Natural killer cell (primary cell): ENCODE results near the gene SMAD4. TPM values are rescaled to one million over a fixed set of nuclear protein-coding genes. Genes with fewer than 3 reads are reported as not detected.

Experiments
- ATAC-seq, 3 donors: fragments of 150-1000 bp in 2 of 3; fragments of 200-7000 bp in 1 of 3; cut with Tn5 transposase; 1 replicate in 1 of 3; 2 replicates in 2 of 3; pipeline ENCODE4 v1.10.0; 2021; ENCODE audit warnings: mild to moderate bottlenecking in 2 of 3, moderate library complexity in 2 of 3
- DNase-seq, 2 donors: peaks; one replicate each; pipeline versions ENCODE4 v3.0.0 to v3.0.0-alpha.2; 2013 to 2021; ENCODE audit warnings: mixed read lengths in 1 of 2
- H3K27ac ChIP-seq: one replicate; pipeline ENCODE4 v1.5.1; 2013; ENCODE audit warnings: mild to moderate bottlenecking, low read length
- H3K27me3 ChIP-seq: one replicate; pipeline ENCODE4 v1.6.1; 2013; ENCODE audit warnings: low read length; ENCODE audit not compliant: control insufficient read depth, insufficient read depth
- H3K36me3 ChIP-seq: one replicate; pipeline ENCODE4 v1.6.1; 2013; ENCODE audit warnings: low read length; ENCODE audit not compliant: control insufficient read depth, insufficient read depth
- H3K4me1 ChIP-seq: one replicate; pipeline ENCODE4 v1.6.1; 2013; ENCODE audit warnings: low read length; ENCODE audit not compliant: control insufficient read depth, insufficient read depth
- H3K4me3 ChIP-seq: one replicate; pipeline ENCODE4 v1.5.1; 2013; ENCODE audit warnings: low read length
- H3K9me3 ChIP-seq: one replicate; pipeline ENCODE4 v1.6.1; 2013; ENCODE audit warnings: low read length; ENCODE audit not compliant: control insufficient read depth, insufficient read depth
- H3K27ac Mint-ChIP-seq, 2 donors: one replicate each; pipeline ENCODE4 v1.8.0; 2022; ENCODE audit warnings: mild to moderate bottlenecking in 2 of 2, mixed read lengths in 2 of 2, moderate library complexity in 1 of 2
- H3K27me3 Mint-ChIP-seq, 2 donors: one replicate each; pipeline ENCODE4 v1.8.0; 2022; ENCODE audit warnings: low read depth in 2 of 2, mixed read lengths in 2 of 2
- H3K36me3 Mint-ChIP-seq: one replicate; pipeline ENCODE4 v1.8.0; 2022; ENCODE audit warnings: mixed read lengths
- H3K4me1 Mint-ChIP-seq, 2 donors: one replicate each; pipeline ENCODE4 v1.8.0; 2022; ENCODE audit warnings: mixed read lengths in 2 of 2
- H3K4me3 Mint-ChIP-seq: one replicate; pipeline ENCODE4 v1.8.0; 2022; ENCODE audit warnings: mild to moderate bottlenecking, moderate library complexity, mixed read lengths
- H3K9me3 Mint-ChIP-seq, 2 donors: one replicate each; pipeline ENCODE4 v1.8.0; 2022; ENCODE audit warnings: mixed read lengths in 2 of 2
- CTCF ChIP-seq: fragments of 200-600 bp; IDR thresholded peaks from one replicate; pipeline ENCODE4 v1.8.0; 2022; ENCODE audit warnings: antibody characterized with exemption
- WGBS: methylation state at CpG from one replicate; pipeline ENCODE4 v1.1.7; 2013; ENCODE audit warnings: missing lambda C conversion rate; ENCODE audit not compliant: insufficient coverage; 5-methylcytosine and 5-hydroxymethylcytosine counted together
- intact Hi-C: fragments of 100-400 bp; cut with micrococcal nuclease; formaldehyde crosslinking; loops from one replicate; pipeline ENCODE4 v1.14.2; 2022
- total RNA-seq, 4 donors: library from RNA; stranded (reverse); fragments of 120-200 nt in 1 of 4; gene quantifications; one replicate each; pipeline versions ENCODE4 v1.2.3 to v1.2.4, GENCODE V29; 2013 to 2022

The SMAD4 gene
- total RNA-seq, 3 donors from 2014 or later (not counting 1 experiment from before 2014, with no cell fraction given), result 63.4 to 92.7 (median 73.8) TPM

GRCh38 chr18:51120809-51121596 is 91.0 kb downstream of the SMAD4 start:
- Mint-ChIP-seq H3K4me3 (no peak overlapping the region), H3K9me3 (no peaks in the 10 kb centered on the region), H3K36me3 (no peaks in the 10 kb centered on the region), H3K27me3 (no peaks in the 10 kb centered on the region), H3K4me1 (peaks cover 0 to 10% of the 10 kb centered on the region in 2 donors), H3K27ac (no peak overlapping the region)
- Histone ChIP-seq H3K27me3 (no peaks in the 10 kb centered on the region), H3K27ac (no peak overlapping the region), H3K36me3 (no peaks in the 10 kb centered on the region), H3K4me3 (no peak overlapping the region), H3K4me1 (no peaks in the 10 kb centered on the region), H3K9me3 (peaks cover 4% of the 10 kb centered on the region)
- intact Hi-C loops, result no loop called here
- TF ChIP-seq CTCF, result no peak
- no peak for DNase-seq
- WGBS, result 95% methylated on average over 33 of the region's 33 CpGs
- no peak for ATAC-seq

- peaks cover 0 to 12% of the 10 kb centered on the region in 2 donors for H3K4me1 Mint-ChIP-seq
- WGBS, result 96% methylated on average over 4 of the region's 4 CpGs
- Histone ChIP-seq H3K4me3 (no peak overlapping the region), H3K27ac (no peak overlapping the region), H3K9me3 (peaks cover 4% of the 10 kb centered on the region), H3K4me1 (no peaks in the 10 kb centered on the region), H3K36me3 (no peaks in the 10 kb centered on the region), H3K27me3 (no peaks in the 10 kb centered on the region)
- TF ChIP-seq CTCF, result no peak
- intact Hi-C loops, result no loop called here
- H3K27me3 Mint-ChIP-seq, result no peaks in the 10 kb centered on the region
- DNase-seq (no peak), ATAC-seq (no peak)
- H3K27ac Mint-ChIP-seq, result no peak overlapping the region
- H3K36me3 Mint-ChIP-seq, result no peaks in the 10 kb centered on the region
- H3K9me3 Mint-ChIP-seq, result no peaks in the 10 kb centered on the region
- no peak overlapping the region for H3K4me3 Mint-ChIP-seq
Measured at GRCh38 chr18:51121597-51121857, 91.5 kb downstream of the SMAD4 start.

- Histone ChIP-seq H3K27ac (no peak overlapping the region), H3K36me3 (no peaks in the 10 kb centered on the region), H3K4me3 (no peak overlapping the region), H3K4me1 (no peaks in the 10 kb centered on the region), H3K9me3 (peaks cover 4% of the 10 kb centered on the region), H3K27me3 (no peaks in the 10 kb centered on the region)
- Mint-ChIP-seq H3K27ac (no peak overlapping the region), H3K4me1 (peaks cover 0 to 12% of the 10 kb centered on the region in 2 donors), H3K9me3 (no peaks in the 10 kb centered on the region), H3K4me3 (no peak overlapping the region), H3K27me3 (no peaks in the 10 kb centered on the region), H3K36me3 (no peaks in the 10 kb centered on the region)
- no peak for TF ChIP-seq CTCF
- no peak for DNase-seq
- WGBS, result 95% methylated on average over 15 of the region's 19 CpGs
- ATAC-seq, result no peak
- intact Hi-C loops, result no loop called here
Measured at GRCh38 chr18:51122266-51123045, 92.4 kb downstream of the SMAD4 start.
